Astrocyte of the cerebellum (primary cell): ENCODE results near the gene ARFIP1.

Source experiments
- DNase-seq: peaks from one replicate; pipeline ENCODE4 v3.0.0-alpha.2; 2011; ENCODE audit warnings: low read depth
- H3K4me3 ChIP-seq: 2 replicates; pipeline ENCODE4 v1.5.1; 2011; ENCODE audit warnings: mild to moderate bottlenecking, low read depth, low read length, moderate library complexity
- in situ Hi-C: cut with HindIII; loops from 2 replicates; pipeline ENCODE4 v1.10.0; 2017; ENCODE audit warnings: low sequenced_read_pairs
- TF ChIP-seq, protein P1 (sequence below): IDR thresholded peaks from 2 replicates; pipeline ENCODE4 v1.5.1; 2012; ENCODE audit warnings: low read length, low read depth, moderate library complexity, mild to moderate bottlenecking; ENCODE audit errors: missing control alignments

ARFIP1 gene

DNA sequence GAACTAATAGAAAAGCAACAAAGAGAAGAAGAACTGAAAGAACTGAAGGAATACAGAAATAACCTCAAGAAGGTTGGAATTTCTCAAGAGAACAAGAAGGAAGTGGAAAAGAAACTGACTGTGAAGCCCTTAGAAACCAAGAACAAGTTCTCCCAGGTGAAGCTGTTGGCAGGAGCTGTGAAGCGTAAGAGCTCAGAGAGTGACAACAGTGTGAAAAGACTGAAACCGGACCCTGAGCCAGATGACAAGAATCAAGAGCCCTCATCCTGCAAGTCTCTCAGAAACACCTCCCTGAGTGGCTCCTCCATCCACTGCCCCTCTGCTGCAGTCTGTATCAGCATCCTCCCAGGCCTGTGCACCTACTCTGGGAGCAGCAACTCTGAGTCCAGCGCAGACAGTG, 148.0 kb downstream of the ARFIP1 start:
- H3K4me3 ChIP-seq, result no peak overlapping the region
- in situ Hi-C loops, result no loop called here
- no peak for DNase-seq
- TF ChIP-seq, protein P1, sequence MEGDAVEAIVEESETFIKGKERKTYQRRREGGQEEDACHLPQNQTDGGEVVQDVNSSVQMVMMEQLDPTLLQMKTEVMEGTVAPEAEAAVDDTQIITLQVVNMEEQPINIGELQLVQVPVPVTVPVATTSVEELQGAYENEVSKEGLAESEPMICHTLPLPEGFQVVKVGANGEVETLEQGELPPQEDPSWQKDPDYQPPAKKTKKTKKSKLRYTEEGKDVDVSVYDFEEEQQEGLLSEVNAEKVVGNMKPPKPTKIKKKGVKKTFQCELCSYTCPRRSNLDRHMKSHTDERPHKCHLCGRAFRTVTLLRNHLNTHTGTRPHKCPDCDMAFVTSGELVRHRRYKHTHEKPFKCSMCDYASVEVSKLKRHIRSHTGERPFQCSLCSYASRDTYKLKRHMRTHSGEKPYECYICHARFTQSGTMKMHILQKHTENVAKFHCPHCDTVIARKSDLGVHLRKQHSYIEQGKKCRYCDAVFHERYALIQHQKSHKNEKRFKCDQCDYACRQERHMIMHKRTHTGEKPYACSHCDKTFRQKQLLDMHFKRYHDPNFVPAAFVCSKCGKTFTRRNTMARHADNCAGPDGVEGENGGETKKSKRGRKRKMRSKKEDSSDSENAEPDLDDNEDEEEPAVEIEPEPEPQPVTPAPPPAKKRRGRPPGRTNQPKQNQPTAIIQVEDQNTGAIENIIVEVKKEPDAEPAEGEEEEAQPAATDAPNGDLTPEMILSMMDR, result no peak

DNA sequence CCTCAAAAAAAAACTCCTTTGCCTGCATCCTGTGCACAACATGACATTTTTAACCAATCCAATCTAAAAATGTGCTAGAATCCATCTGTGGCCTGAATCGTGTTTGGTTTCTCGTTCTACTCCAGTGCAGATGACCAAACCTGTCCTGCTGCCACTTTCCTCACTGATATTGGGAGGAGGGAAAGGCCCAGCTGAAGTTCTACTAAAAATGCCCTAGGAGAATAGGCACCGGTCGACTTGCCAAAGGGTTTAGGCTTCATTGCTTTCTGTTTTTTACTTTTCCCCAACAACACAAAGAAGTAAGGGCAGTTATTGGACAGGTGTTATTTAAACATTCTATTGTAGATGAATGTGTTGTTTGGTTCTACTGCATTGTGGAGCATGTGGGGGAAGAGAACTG, 148.5 kb downstream of the ARFIP1 start:
- no peak overlapping the region for H3K4me3 ChIP-seq
- DNase-seq, result no peak
- in situ Hi-C loops, result no loop called here
- TF ChIP-seq, protein P1, result no peak

DNA sequence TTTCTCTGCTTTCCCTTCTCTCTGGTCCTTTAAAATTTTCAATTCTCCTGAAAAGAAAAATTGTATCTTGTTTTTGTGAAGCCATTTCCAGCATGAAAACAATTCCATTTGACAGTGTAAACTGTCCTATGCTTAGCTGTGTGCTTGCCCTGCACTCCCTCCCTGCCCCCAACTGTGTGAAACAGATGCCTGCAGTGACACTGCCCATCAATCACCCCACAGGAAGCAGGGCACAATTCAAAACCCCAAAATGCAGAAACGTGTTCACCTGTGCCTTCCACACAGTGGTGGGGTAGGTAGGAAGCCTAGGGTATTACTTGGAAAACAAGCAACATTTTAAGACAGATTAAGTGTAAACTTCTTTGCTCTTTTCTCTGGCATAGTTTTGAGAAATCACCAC, 150.1 kb downstream of the ARFIP1 start:
- TF ChIP-seq, protein P1, result no peak
- in situ Hi-C loops, result no loop called here
- H3K4me3 ChIP-seq, result no peak overlapping the region
- DNase-seq, result no peak

DNA sequence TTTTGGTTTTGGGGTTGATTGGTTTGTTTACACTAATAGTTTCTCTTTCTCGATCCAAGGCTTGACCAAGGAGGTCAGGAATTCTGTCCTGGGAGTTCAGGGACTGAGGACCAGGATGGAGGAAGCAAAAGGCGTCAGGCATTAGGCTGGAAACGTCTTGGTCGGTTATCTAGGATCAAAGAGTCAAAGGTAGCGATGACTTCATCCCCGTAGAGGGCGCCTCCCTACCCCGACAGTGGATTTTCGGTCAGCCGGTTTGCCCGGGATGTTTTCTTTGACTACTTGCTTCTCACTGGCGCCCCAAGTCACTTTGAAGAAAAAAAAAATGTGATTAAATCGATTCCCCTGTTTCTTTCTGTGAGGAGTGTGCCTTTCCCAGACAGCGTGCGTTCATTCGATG, 155.4 kb downstream of the ARFIP1 start:
- TF ChIP-seq, protein P1, result peak; percentile 3
- no peak for DNase-seq
- no peak overlapping the region for H3K4me3 ChIP-seq
- in situ Hi-C loops, result no loop called here

DNA sequence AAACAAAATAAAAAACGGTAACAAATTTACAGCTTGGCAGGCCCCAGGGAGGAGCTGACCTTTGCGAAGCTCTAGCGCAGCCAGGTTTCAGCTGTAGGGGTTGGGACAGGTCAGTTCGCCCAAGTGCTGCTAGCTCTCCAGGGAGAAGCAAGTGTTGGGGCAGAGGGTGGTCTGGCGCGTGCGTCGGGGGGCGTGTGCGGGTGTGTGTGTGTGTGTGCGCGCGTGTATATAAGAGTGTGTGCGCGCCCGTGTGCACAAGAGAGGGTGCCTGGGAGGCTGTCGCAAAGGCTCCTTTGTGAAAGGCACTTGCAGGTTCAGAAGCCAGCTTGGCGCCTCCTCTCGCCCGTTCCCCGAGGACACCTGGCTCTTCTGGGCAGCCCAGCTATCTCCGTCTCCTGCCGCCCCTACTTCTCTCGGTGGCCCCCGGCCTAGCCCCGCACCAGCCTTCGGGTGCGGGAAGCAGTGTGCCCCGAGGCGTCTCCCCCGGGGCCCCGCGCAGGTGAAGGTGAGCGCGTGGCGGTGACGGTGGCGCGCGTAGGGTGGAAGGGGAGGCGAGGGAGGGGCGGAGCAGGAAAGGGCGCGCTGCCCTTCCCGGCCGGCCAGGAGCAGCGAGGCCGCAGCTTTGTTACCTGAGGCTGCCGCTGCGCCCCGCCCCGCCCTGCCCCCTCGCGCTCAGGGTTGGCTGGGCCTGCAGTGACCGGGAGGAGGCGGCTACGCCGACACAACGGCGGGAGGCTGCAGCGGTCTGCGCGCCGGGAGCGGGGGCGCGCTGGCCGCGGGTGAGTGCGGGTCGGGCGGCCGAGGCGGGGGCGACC, 156.1 kb downstream of the ARFIP1 start, which contains the start of gene FHDC1:
FHDC1 (plus strand) TSS at position 693 of the 815 bp plus-strand sequence. CDS start 6,735 bp downstream, outside the sequence.
- peak within 1 kb of the TSS; percentile 57 for H3K4me3 ChIP-seq
- in situ Hi-C loops, result no loop called here
- no peak for DNase-seq
- TF ChIP-seq, protein P1, result no peak

DNA sequence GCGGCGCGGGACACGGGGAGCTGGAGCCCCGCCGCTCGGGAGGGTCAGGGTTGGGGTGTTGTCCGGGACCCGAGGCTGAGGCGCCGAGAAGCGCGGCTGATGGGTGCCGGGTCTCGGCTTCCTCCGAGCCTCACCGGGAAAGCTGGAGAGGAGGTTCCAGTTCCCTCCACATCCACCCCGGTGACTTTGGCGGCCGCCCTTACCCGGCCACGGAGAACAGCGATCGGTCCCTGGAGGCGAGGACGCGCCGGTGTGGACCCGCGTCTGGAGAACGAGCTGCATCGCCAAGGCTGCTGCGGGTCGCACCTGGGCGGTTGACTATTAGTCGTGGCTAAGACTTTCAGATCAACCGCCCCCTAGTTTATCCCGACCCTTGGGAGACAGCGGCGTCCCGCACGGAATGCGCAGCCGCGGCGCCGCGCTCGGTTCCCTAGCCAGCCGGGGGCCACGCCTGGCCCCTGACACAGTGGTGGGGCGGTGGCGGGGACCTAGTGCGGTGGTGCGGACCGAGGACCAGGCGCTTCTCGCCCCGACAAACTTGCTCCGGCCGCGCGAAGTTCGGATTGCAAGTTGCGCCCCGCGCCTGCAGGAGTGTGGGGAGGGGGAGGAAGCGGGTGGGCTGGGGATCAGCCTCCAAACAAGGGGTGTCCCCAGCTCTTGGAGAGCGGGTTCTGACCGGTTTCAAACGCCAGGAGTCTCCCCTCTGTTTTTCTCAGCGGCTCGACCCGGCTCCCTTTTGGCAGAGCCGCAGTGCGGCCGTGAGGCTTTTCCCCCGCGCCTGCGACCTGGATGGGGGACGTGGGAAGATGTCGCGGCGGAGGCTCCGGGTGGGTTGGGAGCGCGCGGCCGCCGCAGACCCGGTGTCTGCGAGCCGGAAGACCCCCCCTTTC, 156.9 kb downstream of the ARFIP1 start:
- peak overlapping the region; percentile 57 for H3K4me3 ChIP-seq
- TF ChIP-seq, protein P1, result no peak
- in situ Hi-C loops, result no loop called here
- no peak for DNase-seq
